ENCODE measurements around the gene FGF7.

DNA sequence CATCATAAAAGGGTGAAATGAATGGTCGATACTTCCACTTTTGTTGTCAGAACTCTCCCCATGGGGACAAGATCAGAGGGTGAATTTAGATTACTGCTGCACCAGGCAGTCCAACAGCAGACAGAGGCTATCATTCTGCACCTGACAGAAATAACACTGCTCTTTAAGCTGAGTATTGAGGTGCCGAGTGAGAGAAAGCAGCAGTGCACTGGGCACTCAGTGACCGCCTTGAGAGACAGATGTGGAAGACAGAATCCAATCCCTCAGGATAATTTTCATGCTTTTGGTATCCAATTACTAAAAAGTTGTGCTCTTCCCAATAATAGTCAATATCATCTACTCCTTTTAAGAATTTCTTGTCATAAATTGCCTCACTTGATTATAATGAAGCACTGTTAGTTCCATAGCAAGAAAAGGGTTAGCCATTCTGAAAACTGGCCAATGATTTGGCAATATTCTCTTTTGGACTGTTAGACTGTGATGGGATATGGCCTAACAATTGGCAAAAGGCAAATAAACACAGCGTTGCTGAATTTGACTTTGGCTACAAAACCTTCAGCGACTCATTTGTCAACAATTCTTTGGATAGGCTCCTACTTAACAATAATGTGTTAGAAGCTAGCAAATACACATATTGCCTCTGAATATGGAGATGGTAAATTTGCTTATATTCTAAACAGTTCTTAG is 5.5 kb downstream of the FGF7 start:
- TF ChIP-seq CTCF (conservative IDR thresholded peaks at IDR 0.05; ENCODE audit: low read depth, low read length) = no peak
- no peak for TF ChIP-seq EZH2 (IDR thresholded peaks at IDR 0.05; ENCODE audit: low read length, unreplicated experiment)
- TF ChIP-seq EZH2phosphoT487 (IDR thresholded peaks at IDR 0.05; ENCODE audit: borderline replicate concordance, low read length) = no peak
